Retinal pigment epithelial cell (primary cell): Measurements from ENCODE around the gene TRIB2.
A peak's percentile ranks its signal among the peaks of the same experiment; 100 is the strongest.

Experiments
- DNase-seq: peaks from one replicate; pipeline ENCODE4 v3.0.0-alpha.2; 2010; ENCODE audit warnings: low read depth
- H3K4me3 ChIP-seq: 2 replicates; pipeline ENCODE4 v1.5.1; 2011; ENCODE audit warnings: mild to moderate bottlenecking, low read length, control low read depth, moderate library complexity
- TF ChIP-seq, protein P1 (sequence below): conservative IDR thresholded peaks from 2 replicates; pipeline ENCODE4 v1.5.1; 2011; ENCODE audit warnings: low read depth, low read length, control low read depth, inconsistent platforms

Gene TRIB2

DNA sequence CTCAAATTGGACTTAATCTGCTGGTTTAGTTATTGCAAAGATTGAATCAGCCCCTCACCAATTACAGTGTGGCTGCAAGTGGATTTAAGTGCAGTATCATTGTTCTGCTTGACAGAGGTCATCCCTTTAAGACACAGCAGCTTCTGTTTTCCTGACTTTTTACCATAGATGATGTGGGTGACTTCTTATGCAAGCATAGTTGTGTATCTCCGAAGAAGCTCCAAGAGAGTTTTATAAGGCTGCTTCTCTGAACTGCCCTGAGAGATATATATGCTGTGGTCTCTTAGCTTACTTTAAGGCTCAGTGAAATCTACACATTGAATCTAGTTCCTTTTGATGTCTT lies 3.5 kb downstream of the TRIB2 start:
- TF ChIP-seq, protein P1, sequence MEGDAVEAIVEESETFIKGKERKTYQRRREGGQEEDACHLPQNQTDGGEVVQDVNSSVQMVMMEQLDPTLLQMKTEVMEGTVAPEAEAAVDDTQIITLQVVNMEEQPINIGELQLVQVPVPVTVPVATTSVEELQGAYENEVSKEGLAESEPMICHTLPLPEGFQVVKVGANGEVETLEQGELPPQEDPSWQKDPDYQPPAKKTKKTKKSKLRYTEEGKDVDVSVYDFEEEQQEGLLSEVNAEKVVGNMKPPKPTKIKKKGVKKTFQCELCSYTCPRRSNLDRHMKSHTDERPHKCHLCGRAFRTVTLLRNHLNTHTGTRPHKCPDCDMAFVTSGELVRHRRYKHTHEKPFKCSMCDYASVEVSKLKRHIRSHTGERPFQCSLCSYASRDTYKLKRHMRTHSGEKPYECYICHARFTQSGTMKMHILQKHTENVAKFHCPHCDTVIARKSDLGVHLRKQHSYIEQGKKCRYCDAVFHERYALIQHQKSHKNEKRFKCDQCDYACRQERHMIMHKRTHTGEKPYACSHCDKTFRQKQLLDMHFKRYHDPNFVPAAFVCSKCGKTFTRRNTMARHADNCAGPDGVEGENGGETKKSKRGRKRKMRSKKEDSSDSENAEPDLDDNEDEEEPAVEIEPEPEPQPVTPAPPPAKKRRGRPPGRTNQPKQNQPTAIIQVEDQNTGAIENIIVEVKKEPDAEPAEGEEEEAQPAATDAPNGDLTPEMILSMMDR = no peak
- no peak for DNase-seq
- H3K4me3 ChIP-seq = peak overlapping the region; percentile 96

DNA sequence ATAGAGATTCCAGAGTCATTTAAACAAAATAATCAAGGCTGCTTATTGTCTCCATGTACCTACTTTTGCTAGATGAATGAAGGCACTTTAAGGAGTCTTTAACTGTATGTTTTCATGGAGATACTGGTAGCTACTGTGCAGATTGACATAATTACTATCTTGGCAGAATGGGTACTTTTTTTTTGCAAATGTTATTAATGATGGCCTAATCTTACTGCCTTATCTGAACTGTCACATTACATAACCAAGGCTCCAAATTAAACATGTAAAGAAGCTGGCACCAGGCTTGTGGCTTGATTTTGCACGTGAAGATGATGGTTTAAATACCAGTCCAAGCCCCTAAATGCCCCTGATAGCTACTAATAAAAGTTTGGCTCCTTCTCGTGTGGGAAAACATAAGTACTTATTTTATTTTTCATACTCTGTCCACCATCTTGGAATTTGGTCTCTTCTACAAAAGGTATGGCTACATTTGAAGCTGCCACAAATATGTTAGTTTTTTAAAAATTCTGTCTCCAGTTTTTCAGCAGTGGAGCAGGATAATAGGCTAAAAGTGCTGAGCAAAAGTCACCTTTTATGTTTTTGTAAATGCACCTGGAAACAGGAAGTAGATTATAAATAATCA lies 4.1 kb downstream of the TRIB2 start:
- H3K4me3 ChIP-seq = peak overlapping the region; percentile 96
- DNase-seq = no peak
- TF ChIP-seq, protein P1 = no peak

DNA sequence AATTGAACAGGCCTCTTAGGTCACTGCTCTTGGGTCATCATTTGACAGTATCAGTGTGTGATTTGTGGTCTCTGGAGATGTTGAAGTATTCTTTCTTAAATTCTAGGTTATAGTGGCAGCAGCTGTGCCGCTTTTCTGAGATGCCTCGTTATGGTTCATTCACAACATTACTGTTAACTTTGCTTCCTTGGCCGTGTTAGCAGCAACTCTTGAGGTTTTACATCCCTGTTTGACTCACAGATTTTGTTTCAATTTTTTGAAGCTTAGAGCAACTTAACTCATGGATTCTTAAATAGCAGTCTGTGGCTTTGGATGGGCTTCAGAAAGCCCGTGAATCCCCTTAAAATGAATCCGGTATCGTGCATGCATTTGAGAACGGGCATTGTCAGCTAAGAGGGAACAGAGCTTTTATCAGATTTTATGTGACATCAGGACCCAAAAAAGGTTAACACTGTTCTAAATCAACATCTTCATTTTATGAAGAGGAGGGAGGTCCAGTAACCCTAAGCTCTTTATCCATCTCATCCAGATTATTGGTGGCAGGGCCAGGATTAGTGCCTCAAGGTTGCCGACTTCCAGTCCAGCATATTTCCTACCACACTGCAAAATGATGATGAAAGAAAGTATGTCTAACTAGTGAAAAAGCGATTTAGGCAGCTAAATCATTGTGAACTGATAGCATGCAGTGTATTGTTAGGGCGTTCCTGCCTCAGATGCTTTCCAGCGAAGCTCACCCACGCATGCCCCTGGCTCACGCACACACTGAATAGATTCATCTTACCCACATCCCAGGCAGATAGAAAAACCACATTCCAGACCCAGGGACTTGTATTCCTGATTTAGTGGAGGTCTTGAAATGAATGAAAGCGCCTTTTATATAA lies 5.1 kb downstream of the TRIB2 start:
- TF ChIP-seq, protein P1 = no peak
- peak overlapping the region; percentile 96 for H3K4me3 ChIP-seq
- DNase-seq = no peak

GRCh38 chr2:12722447-12723316 lies 5.9 kb downstream of the TRIB2 start:
- TF ChIP-seq, protein P1 = no peak
- peak overlapping the region; percentile 96 for H3K4me3 ChIP-seq
- DNase-seq = no peak

- no peak for DNase-seq
- TF ChIP-seq, protein P1 = no peak
- H3K4me3 ChIP-seq = no peak overlapping the region
These were observed 7.2 kb downstream of the TRIB2 start for GRCh38 chr2:12723736-12724463.
